Lower lobe of right lung (tissue), 2 donors: ENCODE results near the gene DNLZ. TPM values are rescaled to one million over a fixed set of nuclear protein-coding genes. Genes with fewer than 3 reads are reported as not detected.

Source experiments
- ATAC-seq, 2 donors: fragments of 200-7000 bp; cut with Tn5 transposase; one replicate each; pipeline ENCODE4 v1.9.1; 2020 to 2022; ENCODE audit warnings: mild to moderate bottlenecking in 2 of 2, moderate library complexity in 2 of 2
- DNase-seq: peaks from one replicate; pipeline ENCODE4 v3.0.0-alpha.2; 2020
- H3K27ac ChIP-seq: fragments of 200-600 bp; one replicate; pipeline ENCODE4 v1.8.0; 2022
- H3K27me3 ChIP-seq: fragments of 200-600 bp; one replicate; pipeline ENCODE4 v1.8.0; 2022; ENCODE audit warnings: low read depth
- H3K36me3 ChIP-seq: fragments of 200-600 bp; one replicate; pipeline ENCODE4 v1.8.0; 2022; ENCODE audit warnings: mild to moderate bottlenecking
- H3K4me1 ChIP-seq: fragments of 200-600 bp; one replicate; pipeline ENCODE4 v1.8.0; 2022
- H3K4me3 ChIP-seq: fragments of 200-600 bp; one replicate; pipeline ENCODE4 v1.8.0; 2022; ENCODE audit warnings: mild to moderate bottlenecking
- H3K9me3 ChIP-seq: fragments of 200-600 bp; one replicate; pipeline ENCODE4 v1.8.0; 2022
- CTCF ChIP-seq: fragments of 200-600 bp; IDR thresholded peaks from one replicate; pipeline ENCODE4 v1.8.0; 2022; ENCODE audit warnings: antibody characterized with exemption, mild to moderate bottlenecking
- intact Hi-C: fragments of 100-400 bp; cut with DNase I; formaldehyde crosslinking; loops from one replicate; pipeline ENCODE4 v1.11.0; 2022
- total RNA-seq: library from RNA; stranded (reverse); fragmentation: NEBNext Ultra II Directional; extraction: Animal tissue kit (Norgen Biotek cat#: 25700); gene quantifications from one replicate; pipeline ENCODE4 v1.2.1, GENCODE V29; 2021
- donor health status: DM: no; HTN: yes; CAD: no; lungs with severe emphysema.

Gene DNLZ
- total RNA-seq, 1 donor from 2014 or later: 12.9 TPM

GRCh38 chr9:136314944-136315343 is 48.6 kb downstream of the DNLZ start:
- Histone ChIP-seq H3K27ac (no peak overlapping the region), H3K4me3 (no peak overlapping the region), H3K4me1 (no peaks in the 10 kb centered on the region), H3K27me3 (peaks cover 17% of the 10 kb centered on the region), H3K36me3 (no peaks in the 10 kb centered on the region), H3K9me3 (peaks cover 8% of the 10 kb centered on the region)
- DNase-seq (no peak), ATAC-seq (no peak)
- intact Hi-C loops: no loop called here
- TF ChIP-seq CTCF: no peak

- Histone ChIP-seq H3K27me3 (peaks cover 17% of the 10 kb centered on the region), H3K9me3 (peaks cover 8% of the 10 kb centered on the region), H3K27ac (no peak overlapping the region), H3K4me1 (no peaks in the 10 kb centered on the region), H3K36me3 (no peaks in the 10 kb centered on the region), H3K4me3 (no peak overlapping the region)
- intact Hi-C loops: no loop called here
- ATAC-seq (no peak), DNase-seq (no peak)
- no peak for TF ChIP-seq CTCF
These were observed 49.5 kb downstream of the DNLZ start for GRCh38 chr9:136314056-136314416.

GRCh38 chr9:136313111-136314055 is 50.2 kb downstream of the DNLZ start:
- no peak for TF ChIP-seq CTCF
- DNase-seq (no peak), ATAC-seq (no peak)
- H3K36me3 ChIP-seq: no peaks in the 10 kb centered on the region
- H3K4me3 ChIP-seq: no peak overlapping the region
- H3K27ac ChIP-seq: no peak overlapping the region
- H3K4me1 ChIP-seq: no peaks in the 10 kb centered on the region
- peaks cover 17% of the 10 kb centered on the region for H3K27me3 ChIP-seq
- peaks cover 8% of the 10 kb centered on the region for H3K9me3 ChIP-seq
- intact Hi-C loops: no loop called here

GRCh38 chr9:136312436-136312835 is 51.1 kb downstream of the DNLZ start:
- Histone ChIP-seq H3K27me3 (peaks cover 17% of the 10 kb centered on the region), H3K27ac (no peak overlapping the region), H3K9me3 (peaks cover 8% of the 10 kb centered on the region), H3K4me3 (no peak overlapping the region), H3K4me1 (no peaks in the 10 kb centered on the region), H3K36me3 (no peaks in the 10 kb centered on the region)
- DNase-seq (no peak), ATAC-seq (peak; percentile 64 to 66)
- peak; percentile 69 for TF ChIP-seq CTCF
- intact Hi-C loops: no loop called here

GRCh38 chr9:136312009-136312375 is 51.6 kb downstream of the DNLZ start:
- H3K4me3 ChIP-seq: no peak overlapping the region
- DNase-seq (no peak), ATAC-seq (no peak)
- H3K27ac ChIP-seq: no peak overlapping the region
- no peaks in the 10 kb centered on the region for H3K4me1 ChIP-seq
- peaks cover 17% of the 10 kb centered on the region for H3K27me3 ChIP-seq
- no peaks in the 10 kb centered on the region for H3K36me3 ChIP-seq
- intact Hi-C loops: no loop called here
- no peak for TF ChIP-seq CTCF
- H3K9me3 ChIP-seq: peaks cover 8% of the 10 kb centered on the region
